ENCODE data around the gene ACTR3C.

GRCh38 chr7:150358988-150359621, 35.8 kb upstream of the ACTR3C start:
- no peak for TF ChIP-seq CTCF (IDR thresholded peaks at IDR 0.05; ENCODE audit: low read depth, low read length, poor library complexity, severe bottlenecking)
- TF ChIP-seq EZH2phosphoT487 (IDR thresholded peaks at IDR 0.05; ENCODE audit: borderline replicate concordance, low read length): no peak

Data from DOHH2 (cell line).